Neural crest cell (in vitro differentiated cells): ENCODE results near the gene AUTS2. TPM values are rescaled to one million over a fixed set of nuclear protein-coding genes. Genes with fewer than 3 reads are reported as not detected.

Experiments
- DNase-seq: peaks from one replicate; pipeline ENCODE4 v3.0.0; 2021; ENCODE audit warnings: low read depth, mixed read lengths, low spot score
- H3K27ac Mint-ChIP-seq: one replicate; pipeline ENCODE4 v1.8.0; 2021; ENCODE audit warnings: mild to moderate bottlenecking, mixed read lengths; ENCODE audit not compliant: unreplicated experiment
- H3K27me3 Mint-ChIP-seq: 2 replicates; pipeline ENCODE4 v1.8.0; 2021; ENCODE audit warnings: low read depth, mild to moderate bottlenecking, mixed read lengths
- H3K36me3 Mint-ChIP-seq: 2 replicates; pipeline ENCODE4 v1.8.0; 2021; ENCODE audit warnings: low read depth, mild to moderate bottlenecking, mixed read lengths
- H3K4me1 Mint-ChIP-seq: 2 replicates; pipeline ENCODE4 v1.8.0; 2021; ENCODE audit warnings: mixed read lengths
- H3K4me3 Mint-ChIP-seq: one replicate; pipeline ENCODE4 v1.8.0; 2021; ENCODE audit warnings: mild to moderate bottlenecking, mixed read lengths
- H3K9me3 Mint-ChIP-seq: 2 replicates; pipeline ENCODE4 v1.8.0; 2021; ENCODE audit warnings: mixed read lengths
- CTCF ChIP-seq: fragments of 200-600 bp; sonication (generic); conservative IDR thresholded peaks from 2 replicates; pipeline ENCODE4 v1.5.0; 2021; ENCODE audit warnings: antibody characterized with exemption, mild to moderate bottlenecking
- total RNA-seq: library from RNA; stranded (reverse); gene quantifications from 2 replicates; pipeline ENCODE4 v1.2.1, GENCODE V29; 2021

AUTS2 gene
- total RNA-seq, 1 donor from 2014 or later: 152 TPM

GRCh38 chr7:69605070-69605469 lies 6.8 kb downstream of the AUTS2 start:
- TF ChIP-seq CTCF: no peak
- no peaks in the 10 kb centered on the region for H3K36me3 Mint-ChIP-seq
- H3K4me3 Mint-ChIP-seq: no peak overlapping the region
- no peak for DNase-seq
- H3K4me1 Mint-ChIP-seq: peaks cover 12% of the 10 kb centered on the region
- H3K27ac Mint-ChIP-seq: no peak overlapping the region
- H3K9me3 Mint-ChIP-seq: no peaks in the 10 kb centered on the region
- H3K27me3 Mint-ChIP-seq: peaks cover 16% of the 10 kb centered on the region

- H3K36me3 Mint-ChIP-seq: no peaks in the 10 kb centered on the region
- H3K4me1 Mint-ChIP-seq: peaks cover 12% of the 10 kb centered on the region
- no peaks in the 10 kb centered on the region for H3K9me3 Mint-ChIP-seq
- H3K27me3 Mint-ChIP-seq: peaks cover 14% of the 10 kb centered on the region
- TF ChIP-seq CTCF: no peak
- no peak for DNase-seq
- H3K27ac Mint-ChIP-seq: no peak overlapping the region
- H3K4me3 Mint-ChIP-seq: no peak overlapping the region
Measured at GRCh38 chr7:69605546-69605945, 7.3 kb downstream of the AUTS2 start.

- no peaks in the 10 kb centered on the region for H3K36me3 Mint-ChIP-seq
- H3K9me3 Mint-ChIP-seq: no peaks in the 10 kb centered on the region
- peaks cover 14% of the 10 kb centered on the region for H3K27me3 Mint-ChIP-seq
- H3K4me1 Mint-ChIP-seq: peaks cover 15% of the 10 kb centered on the region
- H3K27ac Mint-ChIP-seq: no peak overlapping the region
- no peak overlapping the region for H3K4me3 Mint-ChIP-seq
- DNase-seq: no peak
- TF ChIP-seq CTCF: no peak
Measured at GRCh38 chr7:69608049-69608448, 9.8 kb downstream of the AUTS2 start.

- H3K36me3 Mint-ChIP-seq: no peaks in the 10 kb centered on the region
- peaks cover 14% of the 10 kb centered on the region for H3K27me3 Mint-ChIP-seq
- no peak overlapping the region for H3K27ac Mint-ChIP-seq
- H3K9me3 Mint-ChIP-seq: no peaks in the 10 kb centered on the region
- no peak for DNase-seq
- no peak for TF ChIP-seq CTCF
- peaks cover 23% of the 10 kb centered on the region for H3K4me1 Mint-ChIP-seq
- H3K4me3 Mint-ChIP-seq: no peak overlapping the region
Measured at GRCh38 chr7:69608878-69609277, 10.6 kb downstream of the AUTS2 start.

- Mint-ChIP-seq H3K9me3 (no peaks in the 10 kb centered on the region), H3K27me3 (peaks cover 14% of the 10 kb centered on the region), H3K4me3 (no peak overlapping the region), H3K4me1 (peaks cover 32% of the 10 kb centered on the region), H3K36me3 (no peaks in the 10 kb centered on the region), H3K27ac (no peak overlapping the region)
- no peak for DNase-seq
- TF ChIP-seq CTCF: no peak
Measured at GRCh38 chr7:69609541-69610373, 11.5 kb downstream of the AUTS2 start.
